Lower lobe of right lung (tissue), 2 donors: ENCODE results near the gene DNTTIP2. TPM values are rescaled to one million over a fixed set of nuclear protein-coding genes. Genes with fewer than 3 reads are reported as not detected.

Experiments used
- ATAC-seq, 2 donors: fragments of 200-7000 bp; cut with Tn5 transposase; one replicate each; pipeline ENCODE4 v1.9.1; 2020 to 2022; ENCODE audit warnings: mild to moderate bottlenecking in 2 of 2, moderate library complexity in 2 of 2
- DNase-seq: peaks from one replicate; pipeline ENCODE4 v3.0.0-alpha.2; 2020
- H3K27ac ChIP-seq: fragments of 200-600 bp; one replicate; pipeline ENCODE4 v1.8.0; 2022
- H3K27me3 ChIP-seq: fragments of 200-600 bp; one replicate; pipeline ENCODE4 v1.8.0; 2022; ENCODE audit warnings: low read depth
- H3K36me3 ChIP-seq: fragments of 200-600 bp; one replicate; pipeline ENCODE4 v1.8.0; 2022; ENCODE audit warnings: mild to moderate bottlenecking
- H3K4me1 ChIP-seq: fragments of 200-600 bp; one replicate; pipeline ENCODE4 v1.8.0; 2022
- H3K4me3 ChIP-seq: fragments of 200-600 bp; one replicate; pipeline ENCODE4 v1.8.0; 2022; ENCODE audit warnings: mild to moderate bottlenecking
- H3K9me3 ChIP-seq: fragments of 200-600 bp; one replicate; pipeline ENCODE4 v1.8.0; 2022
- CTCF ChIP-seq: fragments of 200-600 bp; IDR thresholded peaks from one replicate; pipeline ENCODE4 v1.8.0; 2022; ENCODE audit warnings: antibody characterized with exemption, mild to moderate bottlenecking
- intact Hi-C: fragments of 100-400 bp; cut with DNase I; formaldehyde crosslinking; loops from one replicate; pipeline ENCODE4 v1.11.0; 2022
- total RNA-seq: library from RNA; stranded (reverse); fragmentation: NEBNext Ultra II Directional; extraction: Animal tissue kit (Norgen Biotek cat#: 25700); gene quantifications from one replicate; pipeline ENCODE4 v1.2.1, GENCODE V29; 2021
- donor health status: DM: no; HTN: yes; CAD: no; lungs with severe emphysema.

The DNTTIP2 gene
- total RNA-seq, 1 donor from 2014 or later, result 46.8 TPM

GRCh38 chr1:93905734-93906133 lies 26.7 kb upstream of the DNTTIP2 start:
- intact Hi-C loops, result no loop called here
- peaks cover 23% of the 10 kb centered on the region for H3K4me1 ChIP-seq
- no peak for ATAC-seq

GRCh38 chr1:93905051-93905450 lies 26.0 kb upstream of the DNTTIP2 start:
- no peaks in the 10 kb centered on the region for H3K27me3 ChIP-seq
- TF ChIP-seq CTCF, result no peak
- no peak overlapping the region for H3K27ac ChIP-seq
- H3K9me3 ChIP-seq, result no peaks in the 10 kb centered on the region
- H3K4me3 ChIP-seq, result no peak overlapping the region
- H3K4me1 ChIP-seq, result peaks cover 23% of the 10 kb centered on the region
- intact Hi-C loops, result no loop called here
- ATAC-seq (no peak), DNase-seq (no peak)
- H3K36me3 ChIP-seq, result peaks cover 7% of the 10 kb centered on the region

More at GRCh38 chr1:93905734-93906133, 26.7 kb upstream of the DNTTIP2 start:
- Histone ChIP-seq H3K27me3 (no peaks in the 10 kb centered on the region), H3K9me3 (peaks cover under 1% of the 10 kb centered on the region), H3K36me3 (peaks cover 5% of the 10 kb centered on the region), H3K27ac (no peak overlapping the region), H3K4me3 (no peak overlapping the region)
- no peak for TF ChIP-seq CTCF
- DNase-seq, result no peak

- Histone ChIP-seq H3K27ac (peak overlapping the region; percentile 0), H3K9me3 (no peaks in the 10 kb centered on the region), H3K36me3 (peaks cover 7% of the 10 kb centered on the region), H3K27me3 (no peaks in the 10 kb centered on the region), H3K4me1 (peaks cover 23% of the 10 kb centered on the region), H3K4me3 (no peak overlapping the region)
- TF ChIP-seq CTCF, result no peak
- no peak for ATAC-seq
- intact Hi-C loops, result no loop called here
- no peak for DNase-seq
Observed at GRCh38 chr1:93904228-93904627, 25.2 kb upstream of the DNTTIP2 start.

- ATAC-seq (no peak), DNase-seq (no peak)
- no peak for TF ChIP-seq CTCF
- no peaks in the 10 kb centered on the region for H3K9me3 ChIP-seq
- H3K27ac ChIP-seq, result no peak overlapping the region
- H3K4me3 ChIP-seq, result no peak overlapping the region
- H3K36me3 ChIP-seq, result peaks cover 24% of the 10 kb centered on the region
- peaks cover 10% of the 10 kb centered on the region for H3K4me1 ChIP-seq
- intact Hi-C loops, result no loop called here
- no peaks in the 10 kb centered on the region for H3K27me3 ChIP-seq
Observed at GRCh38 chr1:93900723-93901504, 21.9 kb upstream of the DNTTIP2 start.

- H3K4me1 ChIP-seq, result peaks cover 10% of the 10 kb centered on the region
- intact Hi-C loops, result no loop called here
- no peak for TF ChIP-seq CTCF
- H3K4me3 ChIP-seq, result no peak overlapping the region
- peaks cover 34% of the 10 kb centered on the region for H3K36me3 ChIP-seq
- H3K9me3 ChIP-seq, result no peaks in the 10 kb centered on the region
- no peak overlapping the region for H3K27ac ChIP-seq
- ATAC-seq, result no peak
- H3K27me3 ChIP-seq, result no peaks in the 10 kb centered on the region
- no peak for DNase-seq
Observed at GRCh38 chr1:93899543-93900207, 20.7 kb upstream of the DNTTIP2 start.
